Endometrial microvascular endothelial cells (primary cell): Measurements from ENCODE around the gene ADGRE2. TPM values are rescaled to one million over a fixed set of nuclear protein-coding genes. Genes with fewer than 3 reads are reported as not detected.

Source experiments
- in situ Hi-C: cut with HindIII; loops from 2 replicates; pipeline ENCODE4 v1.10.0; 2017; ENCODE audit warnings: low sequenced_read_pairs, low pct_unique_long_range_greater_than_20kb; ENCODE audit errors: inconsistent ontology term
- total RNA-seq: library from RNA; depleted of rRNA; stranded (reverse); fragments of >200 nt; gene quantifications from one replicate; pipeline ENCODE4 v1.2.3, GENCODE V29; 2015; ENCODE audit errors: inconsistent ontology term

ADGRE2 gene
- total RNA-seq, 1 donor from 2014 or later = not detected

DNA sequence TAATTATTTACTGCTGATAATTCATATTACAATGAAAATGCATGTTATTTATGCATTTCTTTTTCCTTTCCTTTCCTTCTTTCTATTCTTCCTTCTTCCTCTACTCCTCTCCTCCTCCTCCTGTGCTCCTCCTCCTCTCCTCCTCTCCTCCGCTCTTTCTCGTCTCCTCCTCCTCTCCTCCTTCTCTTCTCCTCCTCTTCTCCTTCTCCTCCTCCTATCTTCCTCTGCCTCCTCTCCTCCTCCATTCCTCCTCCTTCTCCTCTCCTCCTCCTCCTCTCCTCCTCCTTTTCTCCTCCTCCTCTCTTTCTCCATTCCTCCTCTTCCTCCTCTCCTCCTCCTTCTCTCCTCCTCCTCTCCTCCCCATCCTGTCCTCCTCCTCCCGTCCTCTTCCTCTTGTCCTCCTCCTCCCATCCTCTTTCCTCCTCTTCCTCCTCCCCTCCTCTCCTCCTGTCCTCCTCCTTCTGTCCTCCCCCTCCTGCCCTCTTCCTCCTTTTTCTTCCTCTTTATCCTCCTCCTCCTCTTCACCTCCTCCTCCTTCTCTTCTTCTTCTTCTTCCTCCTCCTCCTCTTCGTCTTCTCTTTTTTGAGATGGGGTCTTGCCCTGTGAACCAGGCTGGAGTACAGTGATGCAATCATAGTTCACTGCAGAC is 14.7 kb downstream of the ADGRE2 start:
- in situ Hi-C loops = no loop called here

DNA sequence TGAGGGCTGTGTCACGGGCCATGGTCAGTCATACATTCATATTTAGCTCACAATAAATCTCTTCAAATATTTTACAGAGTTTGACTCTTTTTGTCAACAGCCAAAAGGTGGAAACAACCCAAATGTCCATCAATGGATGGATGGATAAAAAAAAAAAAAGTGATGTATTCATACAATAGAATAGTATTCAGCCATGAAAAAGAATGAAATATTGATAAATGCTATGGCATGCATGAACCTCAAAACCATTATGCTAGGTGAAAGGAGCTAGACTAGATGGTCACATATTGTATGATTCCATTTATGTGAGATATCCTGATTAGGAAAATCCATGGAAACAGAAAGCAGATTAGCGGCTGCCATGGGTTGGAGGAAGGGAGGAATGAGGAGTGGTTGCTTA is 16.2 kb downstream of the ADGRE2 start:
- in situ Hi-C loops = no loop called here

DNA sequence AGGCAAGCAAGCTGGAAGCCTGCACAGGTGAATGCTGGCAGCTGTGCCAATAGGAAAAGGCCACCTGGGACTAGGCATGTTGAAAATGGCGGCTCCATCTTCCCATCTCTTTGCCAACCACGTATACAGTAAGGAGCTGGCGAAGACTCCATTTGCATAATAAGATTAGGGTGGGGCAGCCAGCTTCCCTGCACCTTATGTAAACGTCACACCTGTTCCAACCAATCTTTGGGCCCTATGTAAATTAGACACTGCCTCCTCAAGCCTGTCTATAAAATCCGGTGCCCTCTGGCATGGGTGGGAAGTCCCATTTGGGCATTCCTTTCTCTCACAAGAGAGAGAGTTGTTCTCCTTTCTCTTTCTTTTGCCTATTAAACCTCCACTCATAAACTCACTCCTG is 16.8 kb downstream of the ADGRE2 start:
- in situ Hi-C loops = no loop called here

DNA sequence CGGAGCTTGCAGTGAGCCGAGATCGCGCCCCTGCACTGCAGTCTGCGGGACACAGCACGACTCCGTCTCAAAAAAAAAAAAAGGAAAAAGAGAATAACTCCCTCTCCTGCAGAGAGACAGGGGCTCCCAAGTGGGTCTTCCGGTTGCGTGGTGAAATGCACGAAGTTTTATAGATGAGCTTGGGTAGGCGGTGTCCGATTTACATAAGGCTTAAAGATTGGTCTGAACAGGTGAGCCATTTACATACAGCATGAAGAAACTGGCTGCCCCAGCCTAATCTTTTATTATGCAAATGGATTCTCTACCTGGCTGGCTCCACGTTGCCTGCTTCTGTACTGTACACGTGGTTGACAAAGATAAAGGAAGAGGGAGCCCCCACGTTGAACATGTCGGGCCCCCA is 19.5 kb downstream of the ADGRE2 start:
- in situ Hi-C loops = no loop called here

DNA sequence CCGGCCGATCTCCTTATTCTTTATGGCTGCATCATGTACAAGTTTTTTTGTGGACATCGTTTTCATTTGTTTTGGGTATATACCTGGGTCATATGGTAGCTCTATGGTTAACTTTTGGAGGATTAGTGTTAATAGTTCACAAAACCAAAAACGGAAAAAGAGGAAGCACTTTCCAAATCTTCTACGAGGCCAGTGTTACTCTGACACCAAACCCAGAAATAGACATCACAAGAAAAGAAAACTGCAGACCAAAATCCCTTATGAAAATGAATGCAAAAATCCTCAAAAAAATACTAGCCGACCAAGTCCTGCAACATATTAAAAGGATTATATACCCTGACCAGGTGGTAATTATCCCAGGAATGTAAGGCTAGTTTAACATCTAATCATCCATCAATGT is 29.8 kb downstream of the ADGRE2 start:
- in situ Hi-C loops = no loop called here

DNA sequence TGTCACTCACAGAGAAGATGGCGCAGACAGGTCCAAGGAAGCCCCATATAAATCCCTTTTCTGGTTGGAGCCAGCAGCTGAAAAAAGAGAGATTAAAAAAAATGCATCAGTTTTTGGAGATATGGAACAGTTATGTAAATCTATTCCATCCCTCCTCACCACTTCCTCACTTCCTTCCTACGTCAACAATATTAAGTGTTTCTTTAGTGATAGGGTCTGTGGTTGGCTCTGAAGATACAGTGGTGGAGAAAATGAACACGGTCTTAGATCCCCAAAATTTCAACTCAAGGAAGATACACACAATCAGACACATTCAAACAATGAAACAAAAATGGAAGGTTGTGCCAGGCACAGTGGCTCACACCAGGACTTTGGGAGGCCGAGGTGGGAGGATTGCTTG is 31.5 kb downstream of the ADGRE2 start:
- in situ Hi-C loops = no loop called here

DNA sequence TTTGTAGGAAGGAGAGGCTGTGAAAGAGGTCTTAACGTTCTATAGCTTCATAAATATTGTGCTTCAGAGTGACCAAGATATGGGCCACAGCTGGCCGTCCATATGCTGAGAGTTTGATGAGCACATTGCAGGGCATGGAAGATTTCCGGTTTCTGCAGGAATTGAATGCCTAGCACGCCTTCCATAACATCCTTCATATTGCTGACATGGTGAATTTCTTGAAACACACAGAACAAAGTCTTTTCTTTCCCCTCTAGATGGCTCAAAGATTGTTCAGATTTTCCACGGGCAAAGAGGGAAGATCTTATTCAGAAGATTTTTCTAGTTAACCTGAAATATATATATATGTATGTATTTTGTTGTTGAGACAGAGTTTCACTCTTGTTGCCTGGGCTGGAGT is 42.4 kb downstream of the ADGRE2 start:
- in situ Hi-C loops = no loop called here

DNA sequence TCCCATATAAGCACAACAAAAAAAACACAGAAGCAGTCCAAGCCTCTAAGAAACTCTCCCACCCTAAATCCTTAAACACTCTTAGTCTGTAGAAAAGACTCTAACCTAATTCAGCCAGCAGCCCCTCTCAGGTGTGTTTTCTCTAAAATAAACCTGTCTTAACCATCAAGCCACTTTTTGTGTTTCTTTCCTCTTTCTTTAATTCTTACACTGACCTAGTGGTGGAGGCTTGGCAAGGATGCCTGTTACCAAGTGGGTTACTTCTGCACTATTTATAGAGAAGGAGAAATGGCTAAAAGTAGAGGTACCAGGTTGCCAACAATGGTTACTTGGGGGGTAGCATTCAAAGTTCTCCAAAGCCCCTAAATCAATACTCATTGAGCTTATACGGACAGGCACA is 44.8 kb downstream of the ADGRE2 start:
- in situ Hi-C loops = no loop called here

DNA sequence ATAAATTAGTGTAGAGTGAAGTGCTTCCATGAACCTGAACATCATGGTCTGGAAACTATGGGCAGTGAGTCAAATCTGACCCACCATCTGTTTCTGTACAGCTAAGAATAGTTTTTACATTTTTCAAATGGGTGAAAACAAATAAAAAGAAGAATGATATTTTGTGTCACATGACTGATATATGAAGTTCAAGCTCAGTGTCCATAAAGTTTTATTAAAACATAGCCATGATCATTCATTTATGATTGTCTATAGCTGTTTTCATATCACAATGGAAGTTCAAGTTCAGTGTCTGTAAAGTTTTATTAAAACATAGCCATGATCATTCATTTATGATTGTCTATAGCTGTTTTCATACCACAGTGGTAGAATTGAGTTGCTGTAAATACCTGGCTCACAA is 45.9 kb downstream of the ADGRE2 start:
- in situ Hi-C loops = no loop called here

DNA sequence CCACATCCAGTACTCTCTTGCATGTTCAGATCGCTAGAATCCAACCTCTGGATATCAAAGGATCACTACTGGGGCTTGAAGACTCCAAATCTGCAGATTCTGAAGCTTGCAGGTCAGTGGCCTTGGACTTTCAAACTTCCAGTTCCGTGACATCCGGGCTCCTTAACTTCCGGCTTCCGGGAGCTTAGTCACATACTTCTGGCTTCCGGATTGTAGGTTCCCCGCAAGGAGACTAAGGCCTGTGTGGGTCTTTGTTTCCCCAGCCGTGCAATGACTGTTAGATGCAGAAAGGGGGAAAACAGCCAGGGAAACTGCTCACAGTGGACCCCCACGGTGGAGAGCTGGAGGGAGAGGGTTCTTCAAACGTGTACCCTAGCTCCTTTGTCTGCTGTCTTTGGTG is 47.2 kb downstream of the ADGRE2 start:
- in situ Hi-C loops = no loop called here

DNA sequence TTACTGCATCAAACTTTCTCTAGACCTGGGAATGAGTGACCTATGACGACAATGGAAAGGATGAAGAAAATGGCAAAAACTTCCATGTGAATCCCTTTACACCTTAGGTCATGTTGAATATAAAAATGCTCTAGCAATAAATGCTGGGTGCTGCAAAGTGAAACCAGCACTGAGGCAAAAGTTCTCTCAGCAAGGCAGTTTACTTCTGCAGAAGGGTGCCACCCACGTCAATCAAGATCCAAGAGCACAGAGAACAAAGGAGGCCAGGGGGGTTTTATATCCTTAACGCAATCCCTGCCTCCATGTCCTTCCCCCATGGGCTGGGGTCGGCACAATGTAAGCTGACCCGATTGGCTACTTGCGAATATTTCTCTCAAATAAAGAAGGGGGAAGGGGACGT is 49.8 kb downstream of the ADGRE2 start:
- in situ Hi-C loops = no loop called here

DNA sequence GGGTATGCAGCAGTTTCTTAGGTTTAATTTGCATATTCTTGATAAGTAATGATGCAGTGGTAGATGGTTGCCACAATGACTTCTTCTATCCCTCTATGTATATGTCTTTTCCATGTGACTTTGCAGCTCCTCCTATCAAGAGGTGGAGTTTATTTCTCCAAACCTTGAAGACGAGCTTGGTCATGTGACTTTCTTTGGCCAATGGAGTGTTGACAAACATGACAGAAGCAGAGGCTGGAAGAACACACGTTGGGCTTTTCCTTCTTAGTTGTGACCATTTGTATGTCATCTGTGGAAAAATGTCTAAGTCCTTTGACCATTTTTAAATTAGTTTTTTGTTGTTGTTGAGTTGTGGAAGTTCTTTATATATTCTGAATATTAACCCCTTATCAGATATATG is 56.2 kb downstream of the ADGRE2 start:
- in situ Hi-C loops = no loop called here

DNA sequence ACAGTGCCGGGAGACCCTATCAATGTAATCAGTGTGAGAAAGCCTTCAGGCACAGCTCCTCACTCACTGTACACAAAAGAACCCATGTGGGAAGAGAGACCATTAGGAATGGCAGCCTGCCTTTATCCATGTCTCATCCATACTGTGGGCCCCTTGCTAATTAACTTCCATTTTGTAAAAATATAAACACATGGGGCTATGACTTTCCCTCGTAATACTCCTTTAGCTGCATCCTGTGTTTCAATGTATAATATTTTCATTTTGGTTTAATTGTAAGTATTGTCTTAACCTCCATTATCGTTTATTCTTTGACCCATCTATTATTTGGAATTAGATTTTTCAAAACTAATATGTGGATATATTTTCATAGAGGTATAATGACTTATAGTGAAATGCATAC is 59.2 kb downstream of the ADGRE2 start:
- in situ Hi-C loops = no loop called here

DNA sequence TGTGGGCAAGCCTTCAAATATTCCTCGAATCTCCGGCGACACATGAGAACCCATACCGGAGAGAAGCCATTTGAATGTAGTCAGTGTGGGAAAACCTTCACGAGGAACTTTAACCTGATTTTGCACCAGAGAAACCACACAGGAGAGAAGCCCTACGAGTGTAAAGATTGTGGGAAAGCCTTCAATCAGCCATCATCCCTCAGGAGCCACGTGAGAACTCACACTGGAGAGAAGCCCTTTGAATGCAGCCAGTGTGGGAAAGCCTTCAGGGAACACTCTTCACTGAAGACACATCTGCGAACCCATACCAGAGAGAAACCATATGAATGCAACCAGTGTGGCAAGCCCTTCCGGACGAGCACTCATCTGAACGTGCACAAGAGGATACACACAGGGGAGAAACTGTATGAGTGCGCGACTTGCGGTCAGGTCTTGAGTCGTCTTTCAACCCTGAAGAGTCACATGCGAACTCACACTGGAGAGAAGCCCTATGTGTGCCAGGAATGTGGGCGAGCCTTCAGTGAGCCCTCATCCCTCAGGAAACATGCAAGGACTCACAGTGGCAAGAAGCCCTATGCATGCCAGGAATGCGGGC is 59.7 kb downstream of the ADGRE2 start:
- in situ Hi-C loops = no loop called here

DNA sequence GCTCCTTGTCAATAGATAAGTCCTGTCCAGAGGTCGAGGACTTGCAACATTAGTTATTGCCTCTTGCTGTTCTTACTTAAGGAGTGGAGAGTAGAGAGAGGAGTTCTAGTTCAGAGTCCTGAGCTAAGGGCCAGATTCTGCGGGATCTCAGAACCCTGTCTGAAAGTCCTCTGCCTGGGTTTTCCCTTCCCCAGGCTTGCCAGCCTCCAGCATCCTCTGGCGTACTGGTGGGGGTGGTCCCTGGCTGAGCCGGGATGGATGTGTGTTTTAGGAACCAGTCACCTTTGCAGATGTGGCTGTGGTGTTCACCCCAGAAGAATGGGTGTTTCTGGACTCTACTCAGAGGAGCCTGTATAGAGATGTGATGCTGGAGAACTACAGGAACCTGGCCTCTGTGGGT is 62.5 kb downstream of the ADGRE2 start:
- in situ Hi-C loops = no loop called here

DNA sequence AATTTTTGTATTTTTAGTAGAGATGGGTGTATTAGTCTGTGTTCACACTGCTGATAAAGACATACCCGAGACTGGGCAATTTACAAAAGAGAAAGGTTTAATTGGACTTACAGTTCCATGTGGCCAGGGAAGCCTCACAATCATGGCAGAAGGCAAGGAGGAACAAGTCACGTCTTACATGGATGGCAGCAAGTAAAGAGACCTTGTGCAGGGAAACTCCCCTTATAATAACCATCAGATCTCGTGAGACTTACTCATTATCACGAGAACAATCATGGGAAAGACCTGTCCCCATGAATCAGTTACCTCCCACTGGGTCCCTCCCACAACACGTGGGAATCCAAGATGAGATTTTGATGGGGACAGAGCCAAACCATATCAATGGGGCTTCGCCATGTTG is 73.9 kb downstream of the ADGRE2 start:
- in situ Hi-C loops = no loop called here

DNA sequence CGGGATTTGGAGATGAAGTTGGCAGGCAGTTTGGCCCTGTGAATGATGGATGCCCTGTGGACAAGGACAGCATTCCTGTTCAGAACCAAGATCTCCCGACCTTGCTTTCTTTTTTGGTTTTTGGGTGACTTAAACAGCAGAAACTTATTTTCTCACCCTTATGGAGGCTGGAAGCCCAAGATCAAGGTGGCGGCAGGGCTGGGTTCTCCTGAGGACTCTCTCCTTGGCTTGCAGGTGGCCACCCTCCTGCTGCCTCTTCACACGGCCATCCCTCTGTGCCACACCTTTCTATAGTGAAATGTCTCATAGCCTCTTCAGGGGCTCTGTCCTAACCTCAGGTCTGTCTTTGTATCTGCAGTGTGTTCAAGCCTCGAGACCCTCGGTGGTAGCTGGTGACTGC is 74.5 kb downstream of the ADGRE2 start:
- in situ Hi-C loops = no loop called here

DNA sequence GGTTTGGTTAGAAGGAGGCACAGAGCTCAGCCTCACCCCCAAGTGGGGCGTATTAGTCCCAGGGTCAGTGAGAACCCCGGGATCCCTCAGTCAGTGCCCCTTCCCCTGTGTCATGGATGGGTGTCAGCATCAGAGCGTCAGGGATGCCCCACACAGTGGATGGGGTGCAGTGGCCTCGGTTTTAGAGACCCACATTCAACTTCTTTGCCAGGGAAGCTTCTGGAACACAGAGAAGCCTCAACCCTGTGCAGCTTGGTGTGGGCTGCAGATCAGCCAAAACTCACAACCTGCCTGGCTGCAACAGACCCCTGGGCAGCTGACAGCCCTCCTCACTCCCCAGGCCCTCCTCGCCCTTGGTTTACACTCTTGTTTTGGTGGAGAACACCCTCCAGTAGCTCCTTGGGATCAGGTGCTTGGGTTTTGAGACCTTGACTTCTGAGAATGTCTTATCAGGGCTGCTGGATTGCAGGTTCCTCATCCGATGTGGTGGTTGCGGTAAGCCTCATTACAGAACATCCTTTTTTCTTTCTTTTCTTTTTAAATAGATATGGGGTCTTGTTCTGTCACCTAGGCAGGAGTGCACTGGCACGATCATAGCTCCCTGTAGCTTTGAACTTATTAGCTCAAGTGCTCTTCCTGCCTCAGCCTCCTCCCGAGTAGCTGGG is 77.5 kb downstream of the ADGRE2 start:
- in situ Hi-C loops = no loop called here

DNA sequence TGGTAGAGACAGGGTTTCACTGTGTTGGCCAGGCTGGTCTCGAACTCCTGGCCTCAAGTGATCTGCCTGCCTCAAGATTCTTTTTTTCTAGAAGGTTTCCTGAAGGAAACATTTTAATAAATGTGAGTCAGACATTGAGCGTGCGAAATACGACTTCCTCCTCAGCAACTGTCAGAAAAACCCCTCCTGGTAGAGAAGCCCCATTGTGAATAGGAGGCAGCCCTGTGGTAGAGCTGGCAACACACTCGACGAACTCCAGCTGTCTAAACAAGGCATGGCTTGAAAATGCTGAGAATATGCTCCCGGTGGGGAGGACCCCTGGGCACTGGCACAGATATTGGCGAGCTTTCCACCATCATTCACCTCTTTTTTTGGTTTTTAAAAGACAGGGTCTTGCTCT is 78.7 kb downstream of the ADGRE2 start:
- in situ Hi-C loops = no loop called here

DNA sequence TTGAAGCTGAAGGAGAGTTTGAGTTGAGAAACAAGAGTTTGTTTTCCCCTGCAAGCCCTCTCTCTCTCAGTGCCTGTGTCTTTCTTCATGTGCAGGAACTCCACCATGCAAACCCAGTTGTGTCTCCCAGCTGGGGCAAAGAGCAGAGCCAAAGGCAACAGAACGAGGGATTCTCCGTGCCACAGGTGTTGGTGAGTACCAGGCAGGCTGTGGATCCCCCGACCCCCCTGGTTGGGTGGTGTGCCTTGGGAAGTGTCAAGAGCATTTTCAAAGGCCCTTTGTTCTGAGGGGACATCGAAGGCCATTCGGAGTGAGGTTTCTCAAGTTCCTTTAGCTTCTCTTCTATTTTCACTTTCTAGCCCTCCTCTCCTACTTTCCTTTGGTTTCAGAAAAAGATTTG is 82.9 kb downstream of the ADGRE2 start:
- in situ Hi-C loops = no loop called here
